Type B pancreatic cell (in vitro differentiated cells): ENCODE measurements around the gene CFAP97. TPM values are rescaled to one million over a fixed set of nuclear protein-coding genes. Genes with fewer than 3 reads are reported as not detected.

Experiments
- DNase-seq: peaks from one replicate; pipeline ENCODE4 v3.0.0; 2021; ENCODE audit warnings: mixed read lengths; ENCODE audit not compliant: unreplicated experiment; ENCODE audit errors: extremely low spot score
- H3K27ac Mint-ChIP-seq: 2 replicates; pipeline ENCODE4 v1.8.0; 2021; ENCODE audit warnings: mild to moderate bottlenecking, mixed read lengths
- H3K27me3 Mint-ChIP-seq: 2 replicates; pipeline ENCODE4 v1.8.0; 2021; ENCODE audit warnings: mixed read lengths
- H3K36me3 Mint-ChIP-seq: 2 replicates; pipeline ENCODE4 v1.8.0; 2021; ENCODE audit warnings: mixed read lengths
- H3K4me1 Mint-ChIP-seq: one replicate; pipeline ENCODE4 v1.8.0; 2021; ENCODE audit warnings: mixed read lengths; ENCODE audit not compliant: unreplicated experiment
- H3K4me3 Mint-ChIP-seq: 2 replicates; pipeline ENCODE4 v1.8.0; 2021; ENCODE audit warnings: mild to moderate bottlenecking, mixed read lengths
- H3K9me3 Mint-ChIP-seq: 2 replicates; pipeline ENCODE4 v1.8.0; 2021; ENCODE audit warnings: mixed read lengths
- total RNA-seq: library from RNA; stranded (reverse); gene quantifications from 2 replicates; pipeline ENCODE4 v1.2.1, GENCODE V29; 2021; ENCODE audit warnings: low replicate concordance
- TF ChIP-seq, protein P1 (sequence below): fragments of 200-600 bp; sonication (generic); conservative IDR thresholded peaks from 2 replicates; pipeline ENCODE4 v1.5.0; 2021; ENCODE audit warnings: antibody characterized with exemption, mild to moderate bottlenecking

The CFAP97 gene
- total RNA-seq, 1 donor from 2014 or later: 21.6 TPM

DNA sequence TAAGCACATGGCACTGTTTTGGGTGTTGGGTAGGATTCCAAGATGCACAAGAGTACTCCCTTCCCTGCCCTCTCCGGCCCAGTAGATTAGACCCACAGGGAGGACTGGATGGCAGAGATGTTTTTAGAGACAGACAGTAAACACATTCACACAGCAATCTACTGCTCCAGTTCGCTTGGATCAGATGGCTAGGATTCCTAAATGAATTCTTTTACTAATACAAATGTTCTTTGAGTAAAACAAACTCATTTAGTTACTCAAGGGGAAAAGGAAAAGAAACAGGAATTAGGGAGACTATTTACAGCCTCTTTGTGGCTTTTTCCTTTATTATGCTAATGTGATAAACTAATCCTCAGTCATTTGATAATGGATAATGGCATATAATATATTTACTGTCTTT is 11.5 kb upstream of the CFAP97 start:
- DNase-seq: no peak
- TF ChIP-seq, protein P1, sequence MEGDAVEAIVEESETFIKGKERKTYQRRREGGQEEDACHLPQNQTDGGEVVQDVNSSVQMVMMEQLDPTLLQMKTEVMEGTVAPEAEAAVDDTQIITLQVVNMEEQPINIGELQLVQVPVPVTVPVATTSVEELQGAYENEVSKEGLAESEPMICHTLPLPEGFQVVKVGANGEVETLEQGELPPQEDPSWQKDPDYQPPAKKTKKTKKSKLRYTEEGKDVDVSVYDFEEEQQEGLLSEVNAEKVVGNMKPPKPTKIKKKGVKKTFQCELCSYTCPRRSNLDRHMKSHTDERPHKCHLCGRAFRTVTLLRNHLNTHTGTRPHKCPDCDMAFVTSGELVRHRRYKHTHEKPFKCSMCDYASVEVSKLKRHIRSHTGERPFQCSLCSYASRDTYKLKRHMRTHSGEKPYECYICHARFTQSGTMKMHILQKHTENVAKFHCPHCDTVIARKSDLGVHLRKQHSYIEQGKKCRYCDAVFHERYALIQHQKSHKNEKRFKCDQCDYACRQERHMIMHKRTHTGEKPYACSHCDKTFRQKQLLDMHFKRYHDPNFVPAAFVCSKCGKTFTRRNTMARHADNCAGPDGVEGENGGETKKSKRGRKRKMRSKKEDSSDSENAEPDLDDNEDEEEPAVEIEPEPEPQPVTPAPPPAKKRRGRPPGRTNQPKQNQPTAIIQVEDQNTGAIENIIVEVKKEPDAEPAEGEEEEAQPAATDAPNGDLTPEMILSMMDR: no peak
- Mint-ChIP-seq H3K27ac (no peak overlapping the region), H3K9me3 (no peaks in the 10 kb centered on the region), H3K4me3 (no peak overlapping the region), H3K27me3 (peaks cover 17% of the 10 kb centered on the region), H3K36me3 (no peaks in the 10 kb centered on the region), H3K4me1 (peaks cover 21% of the 10 kb centered on the region)

DNA sequence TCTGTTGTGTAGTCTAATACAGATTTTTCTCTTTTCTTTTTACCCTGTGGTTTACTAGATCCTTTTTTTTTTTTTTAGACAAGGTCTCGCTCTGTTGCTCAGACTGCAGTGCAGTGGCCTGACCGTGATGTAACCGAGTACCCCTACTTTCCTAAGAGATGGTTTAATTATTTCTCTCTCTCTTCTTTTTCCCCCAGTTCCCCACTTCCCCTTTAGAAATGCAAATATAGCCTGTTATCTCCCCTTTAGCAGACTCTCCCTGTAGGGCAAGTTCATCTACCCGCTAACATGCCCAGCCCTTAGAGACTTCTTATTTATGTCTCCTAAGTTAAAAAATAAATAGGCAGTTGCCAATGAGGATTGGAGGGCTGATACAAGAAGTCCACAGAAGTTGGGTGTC is 10.1 kb upstream of the CFAP97 start:
- TF ChIP-seq, protein P1: no peak
- H3K4me1 Mint-ChIP-seq: peaks cover 24% of the 10 kb centered on the region
- H3K9me3 Mint-ChIP-seq: no peaks in the 10 kb centered on the region
- H3K36me3 Mint-ChIP-seq: no peaks in the 10 kb centered on the region
- H3K27me3 Mint-ChIP-seq: peaks cover 20% of the 10 kb centered on the region
- no peak overlapping the region for H3K27ac Mint-ChIP-seq
- no peak for DNase-seq
- no peak overlapping the region for H3K4me3 Mint-ChIP-seq

GRCh38 chr4:185212581-185212980 is 8.8 kb upstream of the CFAP97 start:
- H3K27me3 Mint-ChIP-seq: peaks cover 26% of the 10 kb centered on the region
- H3K4me3 Mint-ChIP-seq: no peak overlapping the region
- no peaks in the 10 kb centered on the region for H3K36me3 Mint-ChIP-seq
- TF ChIP-seq, protein P1: no peak
- no peak for DNase-seq
- no peak overlapping the region for H3K27ac Mint-ChIP-seq
- H3K4me1 Mint-ChIP-seq: peaks cover 26% of the 10 kb centered on the region
- H3K9me3 Mint-ChIP-seq: no peaks in the 10 kb centered on the region

DNA sequence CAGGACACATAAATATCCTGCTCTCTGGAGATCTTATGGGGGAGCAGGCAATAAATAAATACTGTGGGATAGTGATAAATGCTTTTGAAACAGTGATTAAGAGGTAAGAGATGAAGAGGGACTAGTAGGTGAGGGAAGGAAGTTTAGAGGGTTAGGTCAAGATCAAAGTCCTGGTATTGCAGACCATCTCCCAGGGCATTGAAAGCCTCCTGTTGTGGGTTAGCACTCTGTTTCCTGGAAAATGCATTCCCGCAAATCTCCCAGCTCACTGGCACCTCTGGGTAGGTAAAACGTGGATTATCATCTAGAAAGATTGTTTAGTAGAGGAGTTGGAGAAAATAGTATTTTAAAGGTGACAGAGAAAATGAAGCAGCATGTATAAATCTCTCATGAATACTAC is 7.8 kb upstream of the CFAP97 start:
- TF ChIP-seq, protein P1: no peak
- Mint-ChIP-seq H3K27me3 (peaks cover 26% of the 10 kb centered on the region), H3K27ac (peak overlapping the region; percentile 54)

GRCh38 chr4:185211035-185211434 is 7.2 kb upstream of the CFAP97 start:
- peaks cover 26% of the 10 kb centered on the region for H3K27me3 Mint-ChIP-seq
- no peak for DNase-seq
- TF ChIP-seq, protein P1: no peak
- peak overlapping the region; percentile 54 for H3K27ac Mint-ChIP-seq
- H3K4me3 Mint-ChIP-seq: peak overlapping the region; percentile 97
- H3K4me1 Mint-ChIP-seq: peaks cover 26% of the 10 kb centered on the region
- H3K36me3 Mint-ChIP-seq: no peaks in the 10 kb centered on the region
- no peaks in the 10 kb centered on the region for H3K9me3 Mint-ChIP-seq

More for the DNA sequence above, 7.8 kb upstream of the CFAP97 start:
- H3K4me3 Mint-ChIP-seq: peak overlapping the region; percentile 97
- H3K4me1 Mint-ChIP-seq: peaks cover 26% of the 10 kb centered on the region
- no peak for DNase-seq
- no peaks in the 10 kb centered on the region for H3K36me3 Mint-ChIP-seq
- no peaks in the 10 kb centered on the region for H3K9me3 Mint-ChIP-seq
